NK-92 treated with Interleukin-12 subunit alpha and Interleukin-12 subunit beta, amount 100 ng/mL, for 24 hours (cell line): Measurements from ENCODE around the gene CPPED1.
"Not testable (repeated sequence)": the region's sequence is repeated elsewhere in the genome, so short reads cannot be mapped to it uniquely, and the experiment has no call there.

Experiments used
- DNase-seq: peaks from one replicate; lab custom pipeline; 2025; lab: John Stamatoyannopoulos, UW

Gene CPPED1

DNA sequence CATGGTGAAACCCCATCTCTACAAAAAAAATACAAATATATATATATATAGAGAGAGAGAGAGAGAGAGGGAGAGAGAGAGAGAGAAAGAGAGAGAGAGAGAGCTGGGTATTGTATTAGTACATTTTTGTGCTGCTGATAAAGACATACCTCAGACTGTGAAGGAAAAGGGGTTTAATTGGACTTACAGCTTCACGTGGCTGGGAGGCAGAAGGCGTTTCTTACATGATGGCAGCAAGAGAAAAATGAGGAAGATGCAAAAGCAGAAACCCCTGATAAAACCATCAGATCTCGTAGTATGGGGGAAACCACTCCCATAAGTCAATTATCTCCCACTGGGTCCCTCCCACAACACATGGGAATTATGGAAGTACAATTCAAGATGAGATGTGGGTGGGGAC is 37.5 kb downstream of the CPPED1 start:
- DNase-seq = not testable (repeated sequence)

DNA sequence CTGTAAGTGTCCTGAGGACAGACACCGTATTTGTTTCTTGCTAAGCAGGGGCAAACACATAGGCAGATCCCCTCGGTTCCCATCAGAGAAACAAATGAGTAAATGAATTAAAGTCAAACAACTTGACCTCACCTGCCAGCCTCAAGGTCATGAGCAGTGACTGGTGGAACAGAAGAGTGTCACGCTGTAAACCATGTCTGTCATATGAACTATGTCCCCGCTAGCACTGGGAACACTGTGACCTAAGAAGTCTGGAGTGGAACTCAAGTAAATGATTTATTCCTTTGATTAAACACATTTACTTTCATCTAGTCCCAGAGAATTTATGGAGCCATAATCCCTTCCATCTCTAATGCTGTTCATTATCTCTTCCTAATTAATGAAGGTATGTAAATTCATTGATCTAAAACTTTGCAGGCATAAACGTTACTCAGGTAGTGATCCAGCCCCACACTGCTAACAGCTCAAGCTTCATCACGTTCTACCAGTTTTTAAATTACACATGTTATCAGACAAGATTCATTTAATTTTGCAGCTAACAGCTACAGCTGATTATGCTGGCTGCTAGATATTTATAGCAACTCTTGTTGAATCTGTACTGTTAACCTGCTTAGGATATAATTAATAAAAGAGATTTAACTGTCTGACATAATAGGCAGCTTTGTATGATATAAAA is 38.7 kb downstream of the CPPED1 start:
- no peak for DNase-seq

DNA sequence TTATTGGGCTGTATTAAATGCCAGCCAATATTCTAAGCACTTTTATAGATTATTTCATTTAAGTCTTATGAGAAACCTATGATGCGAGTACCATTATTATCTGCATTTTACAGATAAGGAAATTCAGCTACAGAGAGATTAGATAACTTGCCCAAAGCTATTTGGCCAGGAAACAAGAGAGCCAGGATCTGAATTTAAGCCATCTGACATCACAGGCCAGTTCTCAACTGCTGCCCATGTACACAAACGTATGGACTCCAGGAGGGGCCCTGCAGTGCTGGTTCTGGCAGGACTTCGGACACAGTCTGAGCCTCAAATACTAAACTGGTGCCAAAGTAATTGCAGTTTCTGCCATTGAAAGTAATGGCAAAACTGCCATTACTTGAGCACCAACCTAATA is 40.2 kb downstream of the CPPED1 start:
- DNase-seq = no peak

DNA sequence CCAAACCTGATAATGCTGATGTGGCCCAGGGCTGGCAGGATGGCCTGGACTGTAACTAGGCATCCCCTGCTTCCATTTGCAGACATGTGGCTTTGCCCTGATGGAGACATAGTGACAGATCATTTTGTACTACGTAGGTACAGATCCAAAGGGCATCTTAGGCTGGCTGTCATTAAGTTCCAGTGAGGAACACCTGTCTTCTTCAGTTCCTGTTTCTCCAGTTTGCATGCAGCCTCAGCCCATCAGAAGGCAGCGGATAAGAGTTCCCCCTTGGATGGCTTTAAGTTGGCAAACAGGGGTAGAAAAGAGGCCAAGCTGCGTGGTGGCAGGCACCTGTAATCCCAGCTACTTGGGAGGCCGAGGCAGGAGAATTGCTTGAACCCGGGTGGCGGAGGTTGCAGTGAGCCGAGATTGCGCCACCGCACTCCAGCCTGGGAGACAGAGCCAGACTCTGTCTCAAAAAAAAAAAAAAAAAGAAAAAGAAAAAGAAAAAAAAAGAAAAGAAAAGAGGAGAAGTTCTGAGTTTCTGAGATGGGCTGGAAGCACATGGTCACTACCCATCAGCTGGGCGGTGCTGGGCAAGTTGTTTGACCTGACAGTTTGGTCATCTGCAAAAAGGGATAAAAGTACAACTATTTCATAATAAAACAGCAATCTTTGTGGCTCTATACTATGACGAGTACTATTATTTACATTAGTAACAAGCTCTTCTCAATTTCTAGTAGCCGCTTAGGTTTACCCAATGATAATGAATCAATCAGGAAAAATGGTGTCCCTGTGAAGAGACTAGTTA is 42.7 kb downstream of the CPPED1 start:
- no peak for DNase-seq

DNA sequence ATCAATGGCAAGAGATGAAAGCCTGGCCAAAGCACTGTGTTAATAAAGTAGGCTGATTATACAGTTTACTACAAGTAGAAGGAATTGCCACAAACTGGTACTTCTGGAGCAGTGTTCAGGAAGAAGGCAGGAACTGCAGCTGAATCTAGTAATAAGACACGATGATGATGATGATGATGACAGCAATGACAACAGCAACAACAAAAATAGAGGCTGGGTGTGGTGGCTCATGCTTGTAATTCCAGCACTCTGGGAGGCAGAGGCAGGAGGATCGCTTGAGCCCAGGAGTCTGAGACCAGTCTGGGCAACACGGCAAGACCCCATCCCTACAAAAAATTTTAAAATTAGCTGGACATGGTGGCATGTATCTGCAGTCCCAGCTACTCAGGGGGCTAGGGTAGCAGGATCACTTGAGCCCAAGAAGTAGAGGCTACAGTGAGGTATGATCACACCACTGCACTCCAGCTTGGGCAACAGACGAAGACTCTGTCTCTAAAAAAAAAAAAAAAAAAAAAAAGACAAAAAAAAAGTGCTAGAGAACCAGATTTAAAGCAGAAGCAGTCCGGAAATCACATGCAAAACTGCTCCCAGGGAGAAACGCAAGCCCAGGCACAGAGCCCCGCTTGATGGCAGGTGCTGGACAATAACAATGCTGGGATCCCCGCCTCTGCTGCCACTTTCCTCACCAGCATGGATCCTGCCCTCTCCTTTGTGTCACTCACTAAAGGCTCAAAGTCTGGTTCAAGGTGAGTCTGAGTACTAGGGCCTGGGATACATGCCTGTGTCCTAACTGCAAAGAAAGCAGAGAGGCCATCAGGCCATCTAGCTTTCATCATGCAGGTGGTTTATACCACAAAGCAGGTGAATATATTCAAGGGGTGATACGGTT is 44.8 kb downstream of the CPPED1 start:
- no peak for DNase-seq

DNA sequence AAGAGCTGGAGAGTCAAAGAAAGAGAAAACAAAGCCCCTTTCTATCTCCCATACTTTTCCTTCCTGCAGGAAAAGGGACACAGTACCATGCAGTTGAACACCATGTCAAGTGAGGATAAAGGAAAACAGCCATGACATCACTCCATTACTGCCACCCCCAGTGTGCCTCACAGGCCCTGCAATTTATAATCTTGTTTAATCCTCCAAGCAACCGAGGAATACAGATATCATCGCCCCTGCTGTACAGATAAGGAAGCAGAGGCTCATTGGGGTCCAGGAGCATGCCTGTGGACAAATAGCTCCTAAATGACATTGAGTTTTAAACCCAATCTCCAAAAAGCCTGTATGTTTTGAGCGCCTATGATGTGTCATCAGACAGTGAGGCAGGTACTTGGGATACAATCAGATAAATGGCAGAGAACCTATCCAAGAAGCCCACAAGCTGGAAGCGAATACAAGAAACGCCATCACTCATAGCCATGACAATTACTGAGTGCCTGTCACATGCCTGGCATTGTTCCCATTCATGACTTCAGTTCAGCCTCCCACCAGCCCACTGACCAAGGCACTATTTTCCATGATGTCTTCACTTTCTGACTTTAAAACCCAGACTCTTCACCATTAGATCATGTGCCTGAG is 45.5 kb downstream of the CPPED1 start:
- no peak for DNase-seq

DNA sequence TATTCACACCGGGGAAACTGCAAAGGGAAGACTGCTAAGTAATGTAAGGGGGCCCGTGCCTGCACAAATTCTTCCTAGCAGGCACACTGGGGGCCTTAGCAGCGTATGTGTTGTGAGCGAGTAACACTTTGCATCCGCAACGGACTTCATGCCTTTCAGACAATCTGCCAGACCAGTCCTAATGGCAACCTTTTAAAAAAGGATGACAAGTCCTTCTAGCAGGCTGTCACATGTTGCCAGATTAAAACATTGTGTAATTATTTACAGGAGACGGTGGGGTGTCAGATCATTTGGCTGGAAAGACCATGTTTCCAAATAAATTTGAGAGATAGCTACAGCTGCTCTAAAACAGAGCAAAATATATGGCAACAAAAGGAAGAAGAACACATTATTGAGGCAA is 46.1 kb downstream of the CPPED1 start:
- no peak for DNase-seq

DNA sequence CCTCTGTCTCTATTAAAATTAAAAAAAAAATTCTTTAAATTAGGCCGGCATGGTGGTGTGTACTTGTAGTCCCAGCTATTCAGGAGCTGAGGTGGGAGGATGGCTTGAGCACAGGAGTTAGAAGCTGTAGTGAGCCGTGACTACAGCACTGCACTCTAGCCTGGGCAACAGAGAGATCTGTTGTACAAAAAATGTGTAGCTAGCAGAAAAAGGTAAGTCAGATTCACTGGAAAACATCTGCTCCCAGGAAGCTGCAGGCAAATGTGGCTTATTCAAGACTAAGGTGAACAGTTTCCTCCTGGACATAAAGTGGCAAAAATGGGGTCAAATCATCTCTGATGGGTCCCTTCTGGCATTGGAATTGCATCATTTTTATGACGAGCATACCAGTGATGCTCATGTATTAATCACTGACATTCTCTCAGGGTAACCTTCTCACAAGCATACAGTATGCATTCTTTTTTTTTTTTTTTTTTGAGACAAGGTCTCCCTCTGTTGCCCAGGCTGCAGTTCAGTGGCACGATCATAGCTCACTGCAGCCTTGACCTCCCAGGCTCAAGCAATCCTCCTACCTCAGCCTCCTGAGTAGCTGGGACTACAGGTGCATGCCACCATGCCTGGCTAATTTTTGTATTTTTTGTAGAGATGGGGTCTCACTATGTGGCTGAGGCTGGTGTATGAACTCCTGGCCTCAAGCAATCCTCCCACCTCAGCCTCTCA is 48.7 kb downstream of the CPPED1 start:
- no peak for DNase-seq

DNA sequence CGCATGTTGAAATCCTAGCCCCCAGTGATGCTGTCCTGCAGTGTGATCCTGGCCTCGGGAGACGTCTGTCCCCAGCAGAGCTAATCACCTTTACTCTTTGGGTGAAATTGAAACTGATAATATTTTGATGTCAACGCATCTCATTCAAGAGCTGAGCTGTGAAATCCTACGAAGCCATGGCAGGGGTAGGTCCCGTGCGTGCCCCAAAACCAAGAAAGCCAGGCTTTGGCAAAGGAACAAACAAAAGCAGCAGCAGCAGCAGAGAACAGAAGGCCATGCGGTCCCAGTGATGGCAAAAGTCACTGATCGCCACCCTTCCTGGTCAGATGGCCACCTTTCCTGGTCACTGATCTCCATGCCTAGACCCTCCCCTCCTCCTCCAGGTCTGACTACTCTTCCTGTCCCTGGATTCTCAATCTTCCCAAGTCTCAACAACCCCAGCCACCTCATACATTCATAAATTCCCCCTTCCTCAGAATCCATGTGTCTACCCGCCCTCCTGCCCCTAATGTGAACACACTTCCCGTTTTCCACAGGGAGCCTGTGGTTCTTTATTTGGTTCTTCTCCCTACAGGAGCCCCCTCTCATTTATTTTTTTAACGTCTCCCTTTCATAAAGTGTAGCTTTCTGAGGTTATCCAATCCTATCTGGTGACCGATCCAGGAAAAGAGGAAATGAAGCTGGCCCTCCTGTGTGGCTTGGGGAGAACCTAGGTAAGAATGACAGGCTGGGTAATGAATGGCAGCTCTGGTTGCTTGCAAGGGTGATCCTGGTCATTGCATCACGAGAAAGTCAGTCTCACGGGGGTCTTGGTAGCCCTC is 50.3 kb downstream of the CPPED1 start:
- DNase-seq = no peak

DNA sequence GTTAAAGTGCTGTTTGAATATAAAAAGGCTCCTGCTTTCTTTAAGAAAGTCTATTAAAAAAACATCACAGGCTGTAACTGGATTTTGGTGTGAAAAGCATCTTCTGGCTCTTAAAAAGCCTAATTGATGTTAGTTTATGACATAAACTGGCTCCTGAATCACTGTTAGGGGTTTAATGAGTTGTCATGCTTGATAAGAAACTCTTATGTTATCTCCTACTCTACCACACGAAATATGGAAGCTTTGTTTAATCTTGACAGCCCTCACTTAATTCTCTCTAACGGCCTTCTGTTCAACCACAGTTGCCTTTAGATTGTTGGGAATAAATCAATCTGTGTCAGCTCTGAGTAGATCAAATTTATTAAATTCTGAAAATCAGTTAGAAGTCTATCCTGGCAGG is 51.5 kb downstream of the CPPED1 start:
- DNase-seq = no peak

DNA sequence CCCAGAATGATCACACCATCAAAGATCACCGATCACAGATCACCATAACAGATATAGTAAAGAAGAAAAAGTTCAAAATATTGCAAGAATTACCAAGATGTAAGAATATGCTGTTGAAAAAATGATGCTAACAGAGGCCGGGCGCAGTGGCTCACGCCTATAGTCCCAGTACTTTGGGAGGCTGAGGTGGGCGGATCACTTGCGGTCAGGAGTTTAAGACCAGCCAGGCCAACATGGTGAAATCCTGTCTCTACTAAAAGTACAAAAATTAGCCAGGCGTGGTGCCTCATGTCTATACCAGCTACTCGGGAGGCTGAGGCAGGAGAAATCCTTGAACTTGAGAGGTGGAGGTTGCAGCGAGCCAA is 53.2 kb downstream of the CPPED1 start:
- DNase-seq = no peak

DNA sequence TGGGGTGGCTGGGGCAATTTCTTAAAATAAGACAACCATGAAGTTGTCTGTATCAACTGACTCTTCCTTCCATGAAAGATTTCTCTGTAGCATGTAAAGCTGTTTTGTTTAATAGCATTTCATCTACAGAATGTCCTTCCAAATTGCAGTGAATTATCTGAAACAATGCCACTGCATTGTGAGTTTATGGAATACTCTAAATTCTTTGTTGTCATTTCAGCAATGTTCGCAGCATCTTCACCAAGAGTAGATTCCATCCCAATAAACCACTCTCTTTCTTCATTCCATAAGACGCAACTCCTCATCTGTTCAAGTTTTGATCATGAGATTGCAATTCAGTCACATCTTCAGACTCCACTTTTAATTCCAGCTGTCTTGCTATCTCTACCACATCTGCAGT is 54.6 kb downstream of the CPPED1 start:
- DNase-seq = no peak

DNA sequence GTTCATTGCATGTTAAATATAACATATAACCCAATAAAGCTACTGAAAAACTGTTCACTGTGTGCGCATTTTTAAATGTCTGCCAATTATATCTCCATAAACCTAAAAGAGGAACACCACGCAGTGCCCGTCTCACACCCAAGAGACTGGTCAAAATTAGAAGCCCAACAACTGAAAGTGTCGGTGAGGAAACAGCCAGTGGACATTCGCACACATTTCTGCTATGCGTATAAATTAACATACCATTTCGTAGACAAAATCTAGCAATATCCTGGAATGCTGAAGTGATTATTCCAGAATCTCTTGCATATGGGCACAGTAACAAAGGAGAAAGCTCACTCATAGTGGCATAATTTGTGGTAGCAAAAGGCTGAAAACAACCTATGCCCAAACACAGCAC is 55.9 kb downstream of the CPPED1 start:
- DNase-seq = no peak

DNA sequence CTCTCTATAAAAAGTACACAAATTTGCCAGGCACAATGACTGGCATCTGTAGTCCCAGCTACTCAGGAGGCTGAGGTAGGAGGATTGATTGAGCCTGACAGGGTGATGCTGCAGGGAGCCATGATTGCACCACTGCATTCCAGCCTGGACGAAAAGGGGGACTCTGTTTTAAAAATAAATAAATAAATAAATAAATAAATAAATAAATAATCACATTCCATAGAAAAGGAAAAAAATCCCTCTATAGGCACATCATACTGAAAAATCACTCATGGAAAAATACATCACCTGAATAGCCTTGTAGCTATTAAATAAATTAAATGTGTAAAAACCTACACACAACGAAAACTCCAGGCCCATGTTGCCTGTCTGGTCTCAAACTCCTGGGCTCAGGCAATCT is 56.4 kb downstream of the CPPED1 start:
- no peak for DNase-seq

DNA sequence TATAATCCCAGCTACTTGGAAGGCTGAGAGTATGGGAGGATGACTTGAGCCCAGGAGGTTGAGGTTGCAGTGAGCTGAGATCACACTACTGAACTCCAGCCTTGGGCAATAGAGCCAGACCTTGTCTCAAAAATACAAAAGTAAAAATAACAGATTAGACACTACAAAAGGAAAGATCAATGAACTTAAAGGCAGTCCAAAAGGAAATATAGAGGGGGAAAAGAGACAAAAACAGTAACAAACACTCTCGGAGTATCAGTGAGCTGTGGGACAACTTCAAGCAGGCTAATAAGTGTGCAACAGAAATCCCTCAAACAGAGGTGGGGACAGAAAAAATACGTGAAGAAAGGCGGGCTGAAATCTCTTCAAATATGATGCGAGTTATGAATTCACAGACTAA is 58.8 kb downstream of the CPPED1 start:
- DNase-seq = no peak

DNA sequence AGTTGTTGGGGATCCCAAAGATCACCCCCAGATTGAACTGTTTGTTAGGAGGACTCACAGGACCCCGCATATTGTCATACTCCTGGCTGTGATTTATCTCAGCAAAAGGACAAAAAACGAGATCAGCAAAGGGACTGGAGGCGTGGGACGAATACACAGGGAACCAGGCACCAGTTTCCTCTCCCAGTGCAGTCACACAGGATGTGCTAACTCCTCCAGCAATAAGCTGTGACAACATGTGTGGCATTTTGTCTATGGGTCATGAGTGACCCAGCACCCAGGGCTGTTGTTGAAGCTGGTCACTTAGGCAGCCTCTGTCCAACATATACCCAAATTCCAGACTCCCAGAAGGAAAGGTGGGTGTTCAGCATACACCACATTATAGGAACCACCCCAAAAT is 60.9 kb downstream of the CPPED1 start:
- no peak for DNase-seq

DNA sequence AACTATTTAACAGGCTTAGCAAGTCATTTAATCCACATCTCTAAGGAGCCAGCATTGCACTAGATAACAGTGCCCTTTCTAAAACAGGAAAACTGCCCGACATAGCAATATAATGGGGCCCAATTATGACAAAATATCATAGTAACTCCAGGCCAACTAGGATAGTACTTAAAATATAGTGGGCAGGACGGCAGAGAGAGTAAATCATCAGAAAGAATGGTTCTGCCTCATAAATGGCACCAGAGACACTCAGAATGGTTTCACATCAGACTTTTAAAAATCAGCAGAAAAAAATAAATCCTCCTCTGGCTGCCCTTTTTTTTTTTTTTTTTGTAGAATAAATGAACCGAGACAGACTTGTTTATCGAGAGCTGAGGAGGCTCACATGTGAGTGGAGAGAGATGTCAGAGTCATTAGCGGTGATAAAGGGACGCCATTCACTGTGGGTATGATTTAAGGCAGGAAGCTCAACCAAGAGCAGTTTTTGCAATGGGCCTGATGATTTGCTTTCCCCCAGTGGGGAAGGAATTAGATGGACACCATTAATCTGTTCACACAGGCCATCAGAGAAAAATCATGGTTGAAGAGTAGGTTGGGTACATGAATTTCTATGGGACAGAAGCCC is 62.6 kb downstream of the CPPED1 start:
- no peak for DNase-seq

DNA sequence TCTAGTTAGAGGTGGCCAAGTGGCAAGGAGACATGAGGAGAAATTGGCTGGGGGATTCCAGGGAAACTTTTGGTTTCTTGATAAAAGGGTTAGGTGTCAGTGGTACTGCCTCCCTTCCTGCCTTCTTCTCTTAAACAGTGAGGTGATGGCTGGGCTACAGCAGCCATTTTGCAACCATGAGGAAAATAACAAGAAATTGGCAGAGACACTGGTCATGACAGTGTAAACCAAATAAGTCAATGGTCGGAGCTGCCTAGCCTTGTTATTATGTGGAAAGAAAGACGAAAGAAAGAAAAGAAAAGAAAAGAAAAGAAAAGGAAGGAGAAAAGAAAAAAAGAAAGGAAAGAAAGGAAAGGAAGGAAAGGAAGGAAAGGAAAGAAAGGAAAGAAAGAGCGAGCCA is 63.9 kb downstream of the CPPED1 start:
- no peak for DNase-seq

DNA sequence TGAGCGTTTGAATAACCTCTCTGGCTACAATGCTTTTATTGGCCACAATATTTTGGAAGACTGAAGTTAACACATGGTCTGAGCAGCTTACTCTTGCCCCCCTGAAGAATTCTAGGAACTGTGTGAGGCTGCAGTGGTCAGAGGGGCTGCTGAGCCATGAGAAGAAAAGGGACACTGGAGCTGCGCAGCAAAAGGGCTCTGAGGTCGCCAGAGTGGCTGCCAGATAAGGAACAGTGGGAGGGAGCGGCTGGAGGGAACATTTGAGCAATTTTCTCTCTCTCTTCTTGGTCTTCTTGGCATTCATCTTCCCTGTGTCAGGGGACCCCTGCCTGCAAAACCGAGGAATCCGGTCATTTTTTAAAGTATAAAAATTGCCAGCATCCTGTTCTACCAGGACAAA is 66.1 kb downstream of the CPPED1 start:
- DNase-seq = no peak

DNA sequence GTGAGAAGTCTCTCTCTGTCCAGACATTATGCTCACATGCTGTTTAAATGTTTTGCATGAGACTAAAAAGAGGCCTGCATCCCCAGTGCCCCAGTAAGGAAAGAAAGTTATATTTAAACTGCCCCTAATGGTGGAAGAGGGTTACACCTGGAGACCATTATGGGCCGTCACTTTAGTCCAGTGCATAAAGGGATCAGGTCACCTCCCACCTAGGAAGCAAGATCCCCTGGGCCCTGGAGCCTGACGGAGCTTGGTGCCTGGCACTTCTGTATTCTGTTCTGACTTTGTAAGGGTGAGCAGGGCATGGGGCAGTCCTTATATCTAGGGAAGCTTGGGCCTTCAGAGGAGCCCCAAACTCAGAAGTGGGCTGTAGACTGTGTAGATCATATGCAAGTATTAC is 67.9 kb downstream of the CPPED1 start:
- DNase-seq = no peak
